ENCODE results near the gene SNX13.

Gene SNX13

GRCh38 chr7:17940302-17940883 is at the start of gene SNX13:
TSS of gene SNX13 (minus strand) at chr7:17940494. CDS start at chr7:17940295, 199 bp downstream.
- peak; percentile 75 to 85 for DNase-seq (ENCODE audit: low read depth in 2 of 2)

GRCh38 chr7:17989546-17989945 is 49.3 kb upstream of the SNX13 start:
- no peak for DNase-seq (ENCODE audit: low read depth in 2 of 2)

- no peak for DNase-seq (ENCODE audit: low read depth in 2 of 2)
Observed at GRCh38 chr7:17988858-17989257, 48.6 kb upstream of the SNX13 start.

GRCh38 chr7:17988141-17988540 is 47.8 kb upstream of the SNX13 start:
- DNase-seq (ENCODE audit: low read depth in 2 of 2) = no peak

GRCh38 chr7:17986851-17987250 is 46.6 kb upstream of the SNX13 start:
- DNase-seq (ENCODE audit: low read depth in 2 of 2) = no peak

GRCh38 chr7:17985473-17986239 is 45.4 kb upstream of the SNX13 start:
- DNase-seq (ENCODE audit: low read depth in 2 of 2) = no peak

GRCh38 chr7:17984288-17984687 is 44.0 kb upstream of the SNX13 start:
- DNase-seq (ENCODE audit: low read depth in 2 of 2) = no peak

GRCh38 chr7:17983221-17984062 is 43.1 kb upstream of the SNX13 start:
- no peak for DNase-seq (ENCODE audit: low read depth in 2 of 2)

GRCh38 chr7:17976952-17977351 is 36.7 kb upstream of the SNX13 start:
- DNase-seq (ENCODE audit: low read depth in 2 of 2) = no peak

- no peak for DNase-seq (ENCODE audit: low read depth in 2 of 2)
Observed at GRCh38 chr7:17971411-17971810, 31.1 kb upstream of the SNX13 start.

- DNase-seq (ENCODE audit: low read depth in 2 of 2) = no peak
Observed at GRCh38 chr7:17968791-17969715, 28.8 kb upstream of the SNX13 start.

- DNase-seq (ENCODE audit: low read depth in 2 of 2) = no peak
Observed at GRCh38 chr7:17966706-17967105, 26.4 kb upstream of the SNX13 start.

- no peak for DNase-seq (ENCODE audit: low read depth in 2 of 2)
Observed at GRCh38 chr7:17965603-17966002, 25.3 kb upstream of the SNX13 start.

GRCh38 chr7:17963281-17963680 is 23.0 kb upstream of the SNX13 start:
- no peak for DNase-seq (ENCODE audit: low read depth in 2 of 2)

- DNase-seq (ENCODE audit: low read depth in 2 of 2) = no peak
Observed at GRCh38 chr7:17962652-17963051, 22.4 kb upstream of the SNX13 start.

GRCh38 chr7:17957871-17958270 is 17.6 kb upstream of the SNX13 start:
- no peak for DNase-seq (ENCODE audit: low read depth in 2 of 2)

- no peak for DNase-seq (ENCODE audit: low read depth in 2 of 2)
Observed at GRCh38 chr7:17952387-17952786, 12.1 kb upstream of the SNX13 start.

- no peak for DNase-seq (ENCODE audit: low read depth in 2 of 2)
Observed at GRCh38 chr7:17951742-17952254, 11.5 kb upstream of the SNX13 start.

GRCh38 chr7:17948526-17949238 is 8.4 kb upstream of the SNX13 start:
- DNase-seq (ENCODE audit: low read depth in 2 of 2) = no peak

GRCh38 chr7:17947620-17948019 is 7.3 kb upstream of the SNX13 start:
- no peak for DNase-seq (ENCODE audit: low read depth in 2 of 2)

- no peak for DNase-seq (ENCODE audit: low read depth in 2 of 2)
Observed at GRCh38 chr7:17946591-17946990, 6.3 kb upstream of the SNX13 start.

Data from stimulated activated CD4-positive, alpha-beta T cell treated with anti-CD3 and anti-CD28 coated beads, Interleukin-12 subunit alpha, Interleukin-12 subunit beta, amount 100 ng/mL, for 24 hours (primary cell).